Natural killer cell (primary cell): Measurements from ENCODE around the gene IL13RA2. TPM values are rescaled to one million over a fixed set of nuclear protein-coding genes. Genes with fewer than 3 reads are reported as not detected.

Source experiments
- ATAC-seq, 3 donors: fragments of 150-1000 bp in 2 of 3; fragments of 200-7000 bp in 1 of 3; cut with Tn5 transposase; 1 replicate in 1 of 3; 2 replicates in 2 of 3; pipeline ENCODE4 v1.10.0; 2021; ENCODE audit warnings: mild to moderate bottlenecking in 2 of 3, moderate library complexity in 2 of 3
- DNase-seq, 2 donors: peaks; one replicate each; pipeline versions ENCODE4 v3.0.0 to v3.0.0-alpha.2; 2013 to 2021; ENCODE audit warnings: mixed read lengths in 1 of 2
- H3K27ac ChIP-seq: one replicate; pipeline ENCODE4 v1.5.1; 2013; ENCODE audit warnings: mild to moderate bottlenecking, low read length
- H3K27me3 ChIP-seq: one replicate; pipeline ENCODE4 v1.6.1; 2013; ENCODE audit warnings: low read length; ENCODE audit not compliant: control insufficient read depth, insufficient read depth
- H3K36me3 ChIP-seq: one replicate; pipeline ENCODE4 v1.6.1; 2013; ENCODE audit warnings: low read length; ENCODE audit not compliant: control insufficient read depth, insufficient read depth
- H3K4me1 ChIP-seq: one replicate; pipeline ENCODE4 v1.6.1; 2013; ENCODE audit warnings: low read length; ENCODE audit not compliant: control insufficient read depth, insufficient read depth
- H3K4me3 ChIP-seq: one replicate; pipeline ENCODE4 v1.5.1; 2013; ENCODE audit warnings: low read length
- H3K9me3 ChIP-seq: one replicate; pipeline ENCODE4 v1.6.1; 2013; ENCODE audit warnings: low read length; ENCODE audit not compliant: control insufficient read depth, insufficient read depth
- H3K27ac Mint-ChIP-seq, 2 donors: one replicate each; pipeline ENCODE4 v1.8.0; 2022; ENCODE audit warnings: mild to moderate bottlenecking in 2 of 2, mixed read lengths in 2 of 2, moderate library complexity in 1 of 2
- H3K27me3 Mint-ChIP-seq, 2 donors: one replicate each; pipeline ENCODE4 v1.8.0; 2022; ENCODE audit warnings: low read depth in 2 of 2, mixed read lengths in 2 of 2
- H3K36me3 Mint-ChIP-seq: one replicate; pipeline ENCODE4 v1.8.0; 2022; ENCODE audit warnings: mixed read lengths
- H3K4me1 Mint-ChIP-seq, 2 donors: one replicate each; pipeline ENCODE4 v1.8.0; 2022; ENCODE audit warnings: mixed read lengths in 2 of 2
- H3K4me3 Mint-ChIP-seq: one replicate; pipeline ENCODE4 v1.8.0; 2022; ENCODE audit warnings: mild to moderate bottlenecking, moderate library complexity, mixed read lengths
- H3K9me3 Mint-ChIP-seq, 2 donors: one replicate each; pipeline ENCODE4 v1.8.0; 2022; ENCODE audit warnings: mixed read lengths in 2 of 2
- WGBS: methylation state at CpG from one replicate; pipeline ENCODE4 v1.1.7; 2013; ENCODE audit warnings: missing lambda C conversion rate; ENCODE audit not compliant: insufficient coverage; 5-methylcytosine and 5-hydroxymethylcytosine counted together
- intact Hi-C: fragments of 100-400 bp; cut with micrococcal nuclease; formaldehyde crosslinking; loops from one replicate; pipeline ENCODE4 v1.14.2; 2022
- total RNA-seq, 4 donors: library from RNA; stranded (reverse); fragments of 120-200 nt in 1 of 4; gene quantifications; one replicate each; pipeline versions ENCODE4 v1.2.3 to v1.2.4, GENCODE V29; 2013 to 2022
- TF ChIP-seq, protein P1 (sequence below): fragments of 200-600 bp; IDR thresholded peaks from one replicate; pipeline ENCODE4 v1.8.0; 2022; ENCODE audit warnings: antibody characterized with exemption

Gene IL13RA2
- total RNA-seq, 3 donors from 2014 or later (not counting 1 experiment from before 2014, with no cell fraction given), result not detected

DNA sequence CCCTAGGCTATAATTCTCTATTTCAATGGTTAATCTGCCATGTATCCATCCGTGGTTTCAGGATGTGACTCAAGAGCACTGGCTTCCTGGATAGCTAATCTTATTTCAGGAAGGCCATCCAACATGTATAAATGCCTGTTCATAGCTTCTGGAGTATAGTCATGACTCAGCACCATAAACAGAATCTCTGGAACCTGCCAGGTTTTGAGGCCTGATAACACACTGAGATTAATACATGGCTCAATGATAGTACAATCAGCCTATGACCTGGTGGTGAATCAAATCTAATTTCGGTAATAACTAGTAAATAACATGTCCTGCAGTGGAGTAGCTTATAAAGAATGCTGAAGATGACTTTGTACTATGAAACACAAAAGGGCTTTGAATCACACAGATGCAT is 5.7 kb upstream of the IL13RA2 start:
- 27% methylated on average over 1 of the region's 2 CpGs for WGBS
- no peaks in the 10 kb centered on the region for H3K4me1 Mint-ChIP-seq
- no peaks in the 10 kb centered on the region for H3K36me3 Mint-ChIP-seq
- Histone ChIP-seq H3K4me3 (no peak overlapping the region), H3K27ac (no peak overlapping the region), H3K4me1 (no peaks in the 10 kb centered on the region), H3K27me3 (no peaks in the 10 kb centered on the region), H3K36me3 (no peaks in the 10 kb centered on the region), H3K9me3 (no peaks in the 10 kb centered on the region)
- intact Hi-C loops, result no loop called here
- no peaks in the 10 kb centered on the region for H3K9me3 Mint-ChIP-seq
- no peak overlapping the region for H3K27ac Mint-ChIP-seq
- DNase-seq (no peak), ATAC-seq (no peak)
- H3K4me3 Mint-ChIP-seq, result no peak overlapping the region
- peaks cover 0 to 8% of the 10 kb centered on the region in 2 donors for H3K27me3 Mint-ChIP-seq
- TF ChIP-seq, protein P1, sequence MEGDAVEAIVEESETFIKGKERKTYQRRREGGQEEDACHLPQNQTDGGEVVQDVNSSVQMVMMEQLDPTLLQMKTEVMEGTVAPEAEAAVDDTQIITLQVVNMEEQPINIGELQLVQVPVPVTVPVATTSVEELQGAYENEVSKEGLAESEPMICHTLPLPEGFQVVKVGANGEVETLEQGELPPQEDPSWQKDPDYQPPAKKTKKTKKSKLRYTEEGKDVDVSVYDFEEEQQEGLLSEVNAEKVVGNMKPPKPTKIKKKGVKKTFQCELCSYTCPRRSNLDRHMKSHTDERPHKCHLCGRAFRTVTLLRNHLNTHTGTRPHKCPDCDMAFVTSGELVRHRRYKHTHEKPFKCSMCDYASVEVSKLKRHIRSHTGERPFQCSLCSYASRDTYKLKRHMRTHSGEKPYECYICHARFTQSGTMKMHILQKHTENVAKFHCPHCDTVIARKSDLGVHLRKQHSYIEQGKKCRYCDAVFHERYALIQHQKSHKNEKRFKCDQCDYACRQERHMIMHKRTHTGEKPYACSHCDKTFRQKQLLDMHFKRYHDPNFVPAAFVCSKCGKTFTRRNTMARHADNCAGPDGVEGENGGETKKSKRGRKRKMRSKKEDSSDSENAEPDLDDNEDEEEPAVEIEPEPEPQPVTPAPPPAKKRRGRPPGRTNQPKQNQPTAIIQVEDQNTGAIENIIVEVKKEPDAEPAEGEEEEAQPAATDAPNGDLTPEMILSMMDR, result no peak

DNA sequence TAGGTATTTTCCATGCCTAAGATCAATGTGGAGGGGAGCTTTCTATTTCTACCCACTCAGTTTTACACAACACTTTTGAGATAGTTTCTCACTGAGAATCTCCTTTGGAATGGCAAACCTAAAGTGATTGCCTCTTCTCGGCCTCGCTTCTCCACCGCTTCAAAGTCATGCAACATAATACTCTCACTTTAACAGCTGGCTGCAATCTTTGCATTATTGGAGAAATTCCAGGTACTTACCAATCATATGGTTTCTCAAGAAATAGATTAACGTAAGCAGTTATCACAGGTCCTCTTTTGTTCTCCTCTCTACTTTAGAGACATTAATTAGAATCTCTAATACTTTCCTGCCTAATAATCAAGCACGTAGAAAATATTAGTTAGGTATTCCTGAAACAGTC is 3.7 kb upstream of the IL13RA2 start:
- no peaks in the 10 kb centered on the region for H3K36me3 Mint-ChIP-seq
- TF ChIP-seq, protein P1, result no peak
- 96% methylated on average over 3 of the region's 5 CpGs for WGBS
- no peaks in the 10 kb centered on the region for H3K9me3 Mint-ChIP-seq
- H3K4me1 Mint-ChIP-seq, result no peaks in the 10 kb centered on the region
- intact Hi-C loops, result no loop called here
- no peak for ATAC-seq
- H3K27me3 Mint-ChIP-seq, result peaks cover 0 to 8% of the 10 kb centered on the region in 2 donors
- Histone ChIP-seq H3K4me3 (no peak overlapping the region), H3K36me3 (no peaks in the 10 kb centered on the region), H3K27me3 (no peaks in the 10 kb centered on the region), H3K9me3 (no peaks in the 10 kb centered on the region), H3K4me1 (no peaks in the 10 kb centered on the region), H3K27ac (no peak overlapping the region)
- H3K27ac Mint-ChIP-seq, result no peak overlapping the region
- no peak overlapping the region for H3K4me3 Mint-ChIP-seq
- no peak for DNase-seq

DNA sequence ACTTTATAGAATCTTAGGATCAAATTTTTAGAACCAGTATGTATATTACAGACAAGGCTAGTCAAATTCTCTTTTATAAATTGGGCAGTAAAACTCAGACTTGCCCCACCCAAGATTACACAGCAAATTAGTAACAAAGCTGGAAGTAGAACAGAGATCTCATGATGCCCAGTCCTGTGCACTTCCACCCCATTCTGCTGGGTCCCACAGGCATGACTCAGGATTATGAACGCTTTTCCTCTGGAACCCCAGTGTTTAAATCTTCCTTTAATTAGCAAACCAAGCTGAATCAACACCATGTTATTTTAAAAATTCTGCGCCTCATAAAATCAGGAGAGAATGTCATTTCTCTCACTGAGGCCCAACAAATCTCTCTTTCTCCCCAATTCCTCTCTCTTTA is 1.5 kb upstream of the IL13RA2 start:
- Histone ChIP-seq H3K27ac (no peak overlapping the region), H3K4me1 (no peaks in the 10 kb centered on the region), H3K27me3 (no peaks in the 10 kb centered on the region), H3K4me3 (no peak overlapping the region), H3K9me3 (no peaks in the 10 kb centered on the region), H3K36me3 (no peaks in the 10 kb centered on the region)
- intact Hi-C loops, result no loop called here
- Mint-ChIP-seq H3K9me3 (no peaks in the 10 kb centered on the region), H3K4me1 (no peaks in the 10 kb centered on the region), H3K27me3 (peaks cover 0 to 8% of the 10 kb centered on the region in 2 donors), H3K36me3 (no peaks in the 10 kb centered on the region), H3K27ac (no peak overlapping the region), H3K4me3 (no peak overlapping the region)
- WGBS, result 75% methylated on average over 2 of the region's 2 CpGs
- TF ChIP-seq, protein P1, result no peak
- DNase-seq (no peak), ATAC-seq (no peak)

DNA sequence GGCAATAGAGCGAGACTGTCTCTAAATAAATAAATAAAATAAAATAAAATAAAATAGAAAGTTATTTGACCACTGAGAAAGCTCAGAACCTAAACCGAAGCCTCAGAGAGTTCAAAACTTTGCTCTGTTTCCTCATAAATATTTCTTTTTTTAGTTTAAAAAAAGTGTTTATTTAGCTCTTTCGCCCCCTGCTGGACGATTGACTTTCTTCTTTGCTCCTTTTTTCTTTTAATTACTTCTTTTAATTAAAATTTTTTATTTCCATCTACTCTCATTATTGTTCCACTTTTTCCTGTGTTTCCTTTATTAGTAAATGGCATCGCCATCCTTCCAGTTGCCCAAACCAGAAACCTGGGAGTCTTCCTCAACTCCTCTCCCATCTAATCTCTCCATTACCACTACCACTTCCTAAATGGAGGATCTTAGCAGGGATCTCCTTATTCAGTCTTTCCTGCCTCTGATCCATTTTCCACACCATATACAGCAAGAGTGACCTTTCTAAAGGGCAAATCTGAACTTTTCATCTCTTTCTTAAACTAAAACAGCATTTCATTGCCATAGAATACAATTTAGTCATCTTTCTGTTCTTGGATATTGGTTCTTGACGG is 728 bp upstream of the IL13RA2 start:
- no peaks in the 10 kb centered on the region for H3K27me3 ChIP-seq
- no peak overlapping the region for H3K27ac Mint-ChIP-seq
- no peaks in the 10 kb centered on the region for H3K9me3 ChIP-seq
- H3K27me3 Mint-ChIP-seq, result peaks cover 0 to 8% of the 10 kb centered on the region in 2 donors
- no peaks in the 10 kb centered on the region for H3K36me3 Mint-ChIP-seq
- H3K4me1 Mint-ChIP-seq, result no peaks in the 10 kb centered on the region
- H3K9me3 Mint-ChIP-seq, result no peaks in the 10 kb centered on the region
- TF ChIP-seq, protein P1, result no peak
- 41% methylated on average over 3 of the region's 6 CpGs for WGBS
- no peaks in the 10 kb centered on the region for H3K36me3 ChIP-seq
- H3K4me3 Mint-ChIP-seq, result no peak overlapping the region
- DNase-seq (no peak), ATAC-seq (no peak)
- no peak overlapping the region for H3K4me3 ChIP-seq
- intact Hi-C loops, result no loop called here
- H3K27ac ChIP-seq, result no peak overlapping the region
- no peaks in the 10 kb centered on the region for H3K4me1 ChIP-seq
